HG03575 (cell line): ENCODE measurements around the gene B3GLCT.

Experiments
- ATAC-seq: cut with Tn5 transposase; IDR thresholded peaks from one replicate; pipeline ENCODE4 v1.9.1; 2021; ENCODE audit not compliant: unreplicated experiment, insufficient number of reproducible peaks, low FRiP score; ENCODE audit errors: extremely low read depth

Gene B3GLCT

DNA sequence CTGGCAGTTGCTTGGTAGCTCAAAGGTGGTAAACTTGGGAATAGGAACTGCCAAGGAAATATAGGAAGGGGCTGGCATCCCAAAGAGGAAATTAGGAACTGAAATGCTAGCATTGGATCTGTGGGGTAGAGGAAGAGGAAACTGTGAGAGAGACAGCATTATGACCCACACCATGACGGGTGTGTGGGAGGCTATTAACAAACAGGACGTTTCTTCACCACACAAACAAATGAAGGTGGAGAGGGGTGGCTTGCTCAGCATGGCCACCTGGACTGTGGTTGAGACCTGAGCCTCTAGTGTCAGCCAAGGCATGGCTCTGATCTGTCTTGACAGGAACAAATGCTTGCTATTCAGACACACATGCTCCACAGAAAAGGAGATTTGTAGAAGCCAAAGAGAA lies 178.2 kb downstream of the B3GLCT start:
- no peak for ATAC-seq

DNA sequence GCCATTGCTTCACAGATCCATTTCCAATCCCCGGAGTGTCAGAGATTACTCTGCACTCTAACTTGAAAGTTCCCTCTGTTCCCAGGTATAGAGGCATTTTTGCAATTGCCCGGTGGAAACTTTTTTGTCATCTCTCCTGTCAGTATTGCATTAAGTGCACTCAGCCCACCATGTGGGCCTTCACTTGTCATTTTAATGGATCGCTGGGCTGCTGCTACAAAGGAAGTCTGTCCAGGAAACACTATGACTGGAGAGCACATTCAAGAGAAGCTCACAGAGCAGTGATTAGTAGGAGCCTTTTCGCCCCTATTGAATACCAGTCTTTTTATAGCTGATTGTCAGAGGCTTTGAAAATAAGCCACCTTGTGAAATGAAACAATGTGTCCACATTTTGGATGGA lies 180.9 kb downstream of the B3GLCT start:
- no peak for ATAC-seq
